Stimulated activated naive CD4-positive, alpha-beta T cell treated with Interleukin-2 at 50 U/mL for 16 hours (primary cell): ENCODE results near the gene GABRR3.

Source experiments
- DNase-seq: peaks from one replicate; lab custom pipeline; 2025; lab: John Stamatoyannopoulos, UW

Gene GABRR3

DNA sequence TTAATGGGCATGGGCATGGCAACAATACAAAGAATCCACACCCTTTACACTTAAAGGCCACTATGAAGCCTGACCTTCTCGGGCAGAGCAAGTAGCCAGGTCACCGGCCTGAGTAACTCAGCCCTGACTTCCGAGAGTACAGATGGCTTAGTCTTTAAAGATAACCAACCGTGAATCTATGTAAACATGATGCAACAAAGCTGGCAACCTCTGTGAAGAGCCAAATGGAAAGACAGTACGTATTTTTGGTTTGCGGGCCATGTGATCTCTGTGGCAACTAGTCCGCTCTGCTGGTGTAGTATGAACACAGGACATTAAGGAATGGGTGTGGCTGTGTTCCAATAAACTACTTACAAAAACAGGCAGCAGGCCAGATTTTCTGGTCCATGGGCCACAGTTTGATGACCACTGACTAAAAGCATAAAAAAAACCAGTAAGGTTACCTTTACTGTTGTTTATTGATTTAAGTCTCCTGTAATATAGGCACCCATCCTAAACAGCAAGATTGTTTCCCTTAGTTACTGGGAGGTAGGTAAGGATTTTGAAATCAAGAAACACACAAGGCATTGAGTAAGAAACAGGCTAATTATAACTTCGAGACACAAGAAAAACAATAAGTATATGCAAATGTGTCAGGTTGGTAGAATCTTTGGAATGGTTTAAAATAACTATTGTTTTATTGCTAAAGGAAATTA is 77.4 kb downstream of the GABRR3 start:
- DNase-seq, result no peak

DNA sequence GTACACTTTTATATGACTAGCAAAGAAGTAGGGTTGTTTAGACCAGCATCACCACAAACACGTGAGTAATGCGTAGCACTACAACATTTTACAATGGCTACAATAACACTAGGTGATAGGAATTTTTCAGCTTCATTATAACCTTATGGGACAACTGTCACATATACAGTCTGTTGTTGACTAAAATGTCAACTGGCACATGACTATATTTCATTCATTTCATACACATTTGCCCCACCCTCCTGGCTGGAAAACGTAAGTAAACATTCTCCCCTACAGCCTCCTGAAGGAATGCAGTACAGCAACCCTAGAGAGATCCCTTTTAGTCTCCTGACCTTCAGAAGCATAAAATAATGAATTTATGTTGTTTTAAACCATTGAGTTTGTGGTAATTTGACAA is 79.1 kb downstream of the GABRR3 start:
- no peak for DNase-seq

- DNase-seq, result no peak
Observed at GRCh38 chr3:97954228-97954827, 80.8 kb downstream of the GABRR3 start.

DNA sequence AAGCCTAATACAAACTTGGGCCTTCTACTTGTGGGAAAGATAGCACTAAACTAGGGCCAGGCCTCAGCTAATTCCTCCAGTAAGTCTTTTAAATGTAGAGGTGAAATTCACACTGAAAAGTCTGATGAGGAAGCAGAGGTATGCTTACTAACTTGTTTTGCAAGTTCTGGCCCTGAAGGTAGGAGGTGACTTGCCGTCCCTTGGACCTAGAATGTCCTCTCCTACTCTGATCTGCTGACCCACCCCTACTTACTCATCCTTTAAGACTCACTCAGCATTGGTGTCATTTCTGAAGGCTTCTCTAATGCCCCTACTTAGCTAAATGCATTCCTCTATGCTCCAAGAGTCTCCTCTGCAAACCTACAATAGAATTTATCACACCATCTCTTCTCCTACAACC is 82.2 kb downstream of the GABRR3 start:
- no peak for DNase-seq

- no peak for DNase-seq
Observed at GRCh38 chr3:97952280-97952679, 82.8 kb downstream of the GABRR3 start.

DNA sequence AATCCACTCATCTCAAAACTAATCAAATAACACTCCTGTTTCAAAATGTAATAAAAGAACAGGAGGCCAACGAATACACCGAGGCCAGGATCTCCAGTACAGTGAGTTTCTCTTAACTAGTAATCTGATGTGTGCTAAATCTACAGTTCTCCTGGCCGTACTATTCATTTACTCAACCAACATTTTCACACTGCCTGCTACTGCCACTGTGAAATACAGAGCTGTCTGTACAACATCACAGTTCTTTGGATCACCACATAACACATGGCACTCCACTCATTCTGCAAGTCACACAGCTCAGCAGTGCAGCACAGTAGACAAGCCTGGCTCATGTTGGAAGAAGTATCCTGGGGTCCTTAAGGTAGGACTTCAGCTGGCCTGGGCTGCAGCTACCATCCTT is 84.8 kb downstream of the GABRR3 start:
- no peak for DNase-seq

GRCh38 chr3:97949743-97950142 is 85.4 kb downstream of the GABRR3 start:
- DNase-seq, result no peak

DNA sequence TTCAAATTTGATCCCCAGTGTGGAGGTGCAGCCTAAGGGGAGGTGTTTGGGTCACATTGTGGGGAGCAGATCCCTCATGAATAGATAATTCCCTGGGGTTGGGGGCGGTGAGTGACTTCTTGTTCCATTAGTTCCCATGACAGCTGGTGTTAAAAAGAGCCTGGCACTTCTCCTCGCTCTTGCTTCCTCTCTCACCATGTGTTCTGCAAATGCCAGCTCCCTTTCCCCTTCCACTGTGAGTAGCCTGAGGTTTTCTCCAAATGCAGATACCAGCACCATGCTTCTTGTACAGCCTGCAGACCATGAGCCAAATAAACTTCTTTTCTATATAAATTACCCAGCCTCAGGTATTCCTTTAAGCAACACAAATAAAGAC is 86.0 kb downstream of the GABRR3 start:
- DNase-seq, result no peak

- DNase-seq, result no peak
Observed at GRCh38 chr3:97948351-97949109, 86.6 kb downstream of the GABRR3 start.

GRCh38 chr3:97942801-97943546 is 92.1 kb downstream of the GABRR3 start:
- no peak for DNase-seq

DNA sequence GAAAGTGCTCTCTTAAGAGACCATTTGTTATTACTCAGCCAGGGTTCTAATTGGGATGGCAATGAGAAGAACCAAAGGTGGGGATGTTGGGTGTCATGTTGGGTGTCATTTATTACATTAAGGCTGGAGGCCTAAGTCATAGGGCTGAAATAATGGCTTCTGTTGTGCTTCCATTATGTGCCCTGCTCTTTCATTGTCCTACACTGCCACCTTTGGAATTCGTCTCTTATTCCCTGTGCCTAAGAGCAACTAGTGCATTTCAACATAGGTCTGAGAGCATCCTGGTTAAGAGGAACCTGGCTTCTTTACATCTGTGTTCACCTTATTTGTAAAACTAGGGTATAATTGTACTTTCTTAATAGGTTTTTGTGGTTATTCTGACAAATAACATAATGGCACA is 95.1 kb downstream of the GABRR3 start:
- no peak for DNase-seq

DNA sequence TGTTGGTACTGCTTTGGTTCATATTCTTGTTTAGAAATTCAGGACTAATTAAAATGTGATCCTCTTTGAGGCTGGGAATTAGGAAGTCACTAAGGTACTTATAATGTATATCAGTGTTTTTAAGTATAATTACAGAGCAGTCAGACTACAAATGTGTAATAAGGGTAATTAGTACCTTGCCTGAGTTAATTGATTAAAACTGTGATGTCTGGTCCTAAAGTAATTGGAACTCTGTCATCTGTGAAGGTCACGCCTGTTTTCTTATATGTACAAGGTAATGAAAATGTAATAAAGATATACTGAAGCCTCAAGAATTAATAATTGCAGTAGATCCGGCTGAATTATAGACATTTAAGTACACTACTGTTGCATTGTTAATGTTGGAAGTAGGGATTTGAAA is 95.7 kb downstream of the GABRR3 start:
- DNase-seq, result no peak

DNA sequence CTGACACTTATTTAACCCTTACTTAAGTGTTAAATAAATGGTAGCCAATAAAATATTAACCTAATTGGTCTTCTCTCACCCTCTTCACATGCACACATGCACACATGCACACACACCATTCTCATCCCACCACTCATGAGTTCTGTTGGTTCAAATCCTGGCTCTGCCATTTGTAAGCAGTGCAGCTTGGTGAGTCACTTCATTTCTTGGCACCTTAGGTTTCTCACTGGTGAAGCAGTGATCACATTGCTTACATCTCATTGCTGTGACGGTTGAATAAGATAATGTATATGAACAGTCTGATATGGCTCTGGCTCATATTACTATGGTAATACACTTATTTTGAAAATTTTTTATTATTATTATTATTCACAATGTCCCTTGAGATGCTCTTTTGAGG is 96.7 kb downstream of the GABRR3 start:
- DNase-seq, result no peak

- no peak for DNase-seq
Observed at GRCh38 chr3:97937205-97937604, 97.9 kb downstream of the GABRR3 start.

GRCh38 chr3:97935842-97936241 is 99.3 kb downstream of the GABRR3 start:
- no peak for DNase-seq
